Pons (tissue), 1 donor: Measurements from ENCODE around the gene ACAD11.

ENCODE experiments used
- DNase-seq: peaks from one replicate; pipeline ENCODE4 v3.0.0-alpha.2; 2016; ENCODE audit warnings: low spot score

The ACAD11 gene

DNA sequence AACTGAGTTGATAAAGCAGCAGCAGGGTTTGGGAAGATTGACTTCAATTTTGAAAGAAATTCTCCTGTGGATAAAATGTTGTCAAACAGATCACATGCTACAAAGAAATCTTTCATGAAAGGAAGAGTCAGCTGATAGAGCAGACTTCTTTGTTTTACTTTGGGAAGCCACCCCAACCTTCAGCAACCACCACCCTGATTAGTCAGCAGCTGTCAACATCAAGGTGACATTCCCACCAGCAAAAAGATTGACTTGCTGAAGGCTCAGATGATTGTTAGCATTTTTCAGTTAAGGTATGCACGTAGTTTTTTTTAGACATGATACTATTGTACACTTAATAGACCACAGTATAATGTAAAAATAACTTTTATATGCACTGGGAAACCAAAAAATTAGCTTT lies 150.1 kb downstream of the ACAD11 start:
- no peak for DNase-seq

DNA sequence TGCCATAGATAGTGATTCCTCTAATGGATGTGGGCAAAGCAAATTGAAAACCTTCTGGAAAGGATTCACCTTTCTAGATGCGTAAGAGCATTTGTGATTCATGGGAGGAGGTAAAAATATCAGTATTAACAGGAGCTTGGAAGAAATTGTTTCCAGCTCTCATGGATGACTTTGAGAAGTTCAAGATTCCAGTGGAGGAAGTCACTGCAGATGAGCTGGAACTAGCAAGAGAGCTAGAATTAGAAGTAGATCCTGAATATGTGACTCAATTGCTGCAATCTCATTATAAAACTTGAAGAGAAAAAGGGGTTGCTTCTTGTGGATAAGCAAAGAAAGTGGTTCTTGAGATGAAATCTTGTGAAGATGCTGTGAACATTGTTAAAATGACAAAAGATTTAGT lies 150.5 kb downstream of the ACAD11 start:
- DNase-seq = no peak
